A549 treated with dexamethasone at 1 μM for 4 hours (cell line): ENCODE results near the gene OR13G1. TPM values are rescaled to one million over a fixed set of nuclear protein-coding genes. Genes with fewer than 3 reads are reported as not detected.

Source experiments
- total RNA-seq: library from RNA; stranded (reverse); fragments of 200-300 nt; extraction: Qiagen RNA extraction; gene quantifications from 5 replicates; pipeline ENCODE4 v1.2.3, GENCODE V29; 2022

The OR13G1 gene
- total RNA-seq: not detected in 5 replicates

DNA sequence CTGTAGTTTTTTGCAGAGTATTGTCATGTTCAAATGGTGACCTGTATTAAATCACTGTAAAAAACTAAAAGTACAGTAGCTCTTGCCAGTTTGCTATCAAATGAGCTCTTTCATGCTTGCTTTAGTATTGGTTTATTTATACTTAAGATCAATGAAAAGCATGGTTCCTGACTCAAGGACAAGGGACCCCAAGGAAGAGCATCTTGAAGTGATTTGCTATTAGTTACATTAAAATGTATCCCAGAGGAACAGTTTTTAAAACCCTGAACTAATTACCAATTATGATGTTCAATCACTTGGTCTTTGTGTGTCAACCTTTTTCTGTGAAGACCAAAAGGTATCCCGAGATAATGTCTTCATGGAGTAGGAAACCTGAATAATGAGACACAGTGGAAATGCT, at the start of gene OR13G1:
Gene OR13G1 (minus strand): TSS at position 101 of the 400 bp plus-strand sequence. CDS start 6,698 bp downstream, outside the sequence.

DNA sequence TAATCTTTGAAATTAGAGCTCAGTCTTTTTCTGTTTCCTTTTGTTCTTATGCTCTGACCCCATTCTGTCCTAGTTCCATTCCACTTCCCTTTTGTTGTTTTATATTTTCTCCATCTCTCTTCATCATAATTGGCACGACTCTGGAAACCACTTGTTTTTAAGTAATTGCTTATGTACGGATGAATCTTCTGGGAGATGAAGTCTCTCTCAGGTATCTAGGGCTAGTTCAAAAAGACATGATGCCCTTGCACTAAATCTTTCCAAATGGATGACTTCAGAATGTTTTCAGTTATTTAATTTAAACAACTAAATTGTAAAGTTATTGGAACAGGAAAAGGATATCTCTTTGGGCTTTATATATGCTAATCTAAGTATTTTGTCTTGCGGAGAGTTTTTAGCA, 37.0 kb upstream of the OR13G1 start, which contains the start of gene OR6F1:
Gene OR6F1 (minus strand): TSS at position 101 of the 400 bp plus-strand sequence. CDS start 3,891 bp downstream, outside the sequence.

Other genes starting within 250 kb of the OR13G1 start
- gene OR2B11, start 221.6 kb downstream of the OR13G1 start, total RNA-seq: not detected in 5 replicates
- gene OR2C3, start 143.3 kb downstream of the OR13G1 start, total RNA-seq: not detected in 5 replicates
- not detected in 5 replicates for gene GCSAML, start 130.6 kb downstream of the OR13G1 start, total RNA-seq
- gene OR2G2, start 91.4 kb downstream of the OR13G1 start, total RNA-seq: not detected in 5 replicates
- not detected in 5 replicates for gene OR2G3, start 74.2 kb downstream of the OR13G1 start, total RNA-seq
- gene OR6F1, start 36.9 kb upstream of the OR13G1 start, total RNA-seq: not detected in 5 replicates
- gene OR14K1, start 58.9 kb upstream of the OR13G1 start, total RNA-seq: not detected in 5 replicates
- gene OR14A2, start 68.4 kb upstream of the OR13G1 start, total RNA-seq: not detected in 5 replicates
- not detected in 5 replicates for gene OR1C1, start 80.8 kb upstream of the OR13G1 start, total RNA-seq
- not detected in 5 replicates for gene OR14A16, start 144.4 kb upstream of the OR13G1 start, total RNA-seq
- not detected in 5 replicates for gene OR11L1, start 162.2 kb upstream of the OR13G1 start, total RNA-seq
- not detected in 5 replicates for gene TRIM58, start 177.4 kb upstream of the OR13G1 start, total RNA-seq
- not detected in 5 replicates for gene OR2W3, start 215.8 kb upstream of the OR13G1 start, total RNA-seq
- not detected in 5 replicates for gene OR2T8, start 240.5 kb upstream of the OR13G1 start, total RNA-seq
- not detected in 5 replicates for gene OR2AJ1, start 245.2 kb upstream of the OR13G1 start, total RNA-seq